Tibial artery (tissue), 4 donors: Measurements from ENCODE around the gene SNX10.

Experiments used
- DNase-seq, 2 donors: peaks; one replicate each; pipeline ENCODE4 v3.0.0-alpha.2; 2019
- H3K27ac ChIP-seq, 2 donors: fragments of 200-600 bp; sonication (generic) in 1 of 2; 1 replicate in 1 of 2; 2 replicates in 1 of 2; pipeline ENCODE4 v1.5.1; 2018 to 2019; ENCODE audit warnings: mild to moderate bottlenecking in 1 of 2
- H3K27me3 ChIP-seq, 2 donors: fragments of 200-600 bp; sonication (generic) in 1 of 2; one replicate each; pipeline versions ENCODE4 v1.5.1 to v1.6.0; 2016 to 2019
- H3K36me3 ChIP-seq, 3 donors: fragments of 200-600 bp; sonication (generic) in 2 of 3; one replicate each; pipeline ENCODE4 v1.5.1; 2016 to 2019; ENCODE audit warnings: mild to moderate bottlenecking in 2 of 3
- H3K4me1 ChIP-seq, 4 donors: fragments of 200-600 bp; sonication (generic) in 2 of 4; 1 replicate in 3 of 4; 2 replicates in 1 of 4; pipeline ENCODE4 v1.5.1; 2016 to 2019
- H3K4me3 ChIP-seq, 2 donors: fragments of 200-600 bp; sonication (generic) in 1 of 2; 1 replicate in 1 of 2; 2 replicates in 1 of 2; pipeline ENCODE4 v1.5.1; 2018 to 2019; ENCODE audit warnings: mild to moderate bottlenecking in 2 of 2
- H3K9me3 ChIP-seq, 3 donors: fragments of 200-600 bp; sonication (generic) in 1 of 3; one replicate each; pipeline ENCODE4 v1.5.1; 2016 to 2019
- CTCF ChIP-seq, 2 experiments: fragments of 200-600 bp in 1 of 2; fragments of 450-650 bp in 1 of 2; IDR thresholded peaks; one replicate each; pipeline ENCODE4 v1.5.1; 2017 to 2019; ENCODE audit warnings: antibody characterized with exemption in 2 of 2, mild to moderate bottlenecking in 1 of 2, moderate library complexity in 1 of 2
- intact Hi-C: fragments of 100-400 bp; cut with DNase I; formaldehyde crosslinking; loops from one replicate; pipeline ENCODE4 v1.15.0; 2023; ENCODE audit warnings: low total_unique reads

Gene SNX10

GRCh38 chr7:26305869-26306665 is 14.4 kb downstream of the SNX10 start:
- TF ChIP-seq CTCF (IDR thresholded peaks at IDR 0.05), result no peak
- DNase-seq, result no peak
- Histone ChIP-seq H3K27ac (no peak overlapping the region), H3K36me3 (no peaks in the 10 kb centered on the region), H3K4me1 (no peaks in the 10 kb centered on the region), H3K9me3 (no peaks in the 10 kb centered on the region), H3K27me3 (peaks cover 0 to under 1% of the 10 kb centered on the region in 2 donors), H3K4me3 (no peak overlapping the region)
- intact Hi-C loops, result no loop called here

DNA sequence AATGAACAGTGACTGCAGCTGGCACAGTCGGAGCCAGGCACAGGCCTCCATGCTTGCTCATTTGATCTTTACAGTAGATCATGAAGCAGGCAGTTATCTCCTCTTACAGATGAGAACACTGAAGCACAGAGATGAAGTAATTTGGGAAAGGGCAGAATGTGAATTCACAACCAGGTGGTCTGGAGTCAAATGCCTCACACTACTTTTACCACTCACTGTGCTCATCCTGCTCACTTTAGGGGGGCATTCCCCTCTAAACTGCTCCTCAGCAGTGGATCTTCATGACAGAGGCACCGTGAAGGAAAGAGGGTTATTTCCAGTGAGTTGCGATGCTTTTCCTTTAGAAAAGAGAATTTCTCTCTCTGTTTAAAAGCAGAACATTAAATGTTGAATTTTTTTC is 15.1 kb downstream of the SNX10 start:
- no peak overlapping the region for H3K27ac ChIP-seq
- H3K9me3 ChIP-seq, result no peaks in the 10 kb centered on the region
- H3K27me3 ChIP-seq, result peaks cover 0 to 4% of the 10 kb centered on the region in 2 donors
- DNase-seq, result no peak
- H3K4me3 ChIP-seq, result no peak overlapping the region
- intact Hi-C loops, result no loop called here
- no peak for TF ChIP-seq CTCF (IDR thresholded peaks at IDR 0.05)
- H3K4me1 ChIP-seq, result no peaks in the 10 kb centered on the region
- no peaks in the 10 kb centered on the region for H3K36me3 ChIP-seq

DNA sequence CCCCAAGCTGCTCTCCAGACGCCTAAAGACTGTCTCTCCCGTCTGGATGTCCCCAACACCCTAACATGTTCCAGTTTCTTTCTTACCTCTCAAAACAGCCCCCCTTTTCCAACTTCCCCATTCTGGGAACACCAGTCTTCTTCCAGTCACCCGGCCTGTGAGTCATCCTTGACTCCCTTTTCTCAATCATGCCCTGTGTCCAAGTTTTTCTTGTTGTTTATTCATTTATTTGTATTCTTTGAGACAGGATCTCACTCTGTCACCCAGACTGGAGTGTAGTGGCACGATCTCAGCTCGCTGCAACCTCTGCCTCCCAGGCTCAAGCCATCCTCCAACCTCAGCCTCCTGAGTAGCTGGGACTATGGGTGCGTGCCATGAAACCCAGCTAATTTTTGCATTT is 15.6 kb downstream of the SNX10 start:
- intact Hi-C loops, result no loop called here
- Histone ChIP-seq H3K27me3 (peaks cover 0 to 4% of the 10 kb centered on the region in 2 donors), H3K4me1 (no peaks in the 10 kb centered on the region), H3K36me3 (no peaks in the 10 kb centered on the region), H3K4me3 (no peak overlapping the region), H3K27ac (no peak overlapping the region), H3K9me3 (no peaks in the 10 kb centered on the region)
- DNase-seq, result peak; percentile 71
- no peak for TF ChIP-seq CTCF (IDR thresholded peaks at IDR 0.05)

GRCh38 chr7:26307791-26308190 is 16.1 kb downstream of the SNX10 start:
- Histone ChIP-seq H3K4me1 (no peaks in the 10 kb centered on the region), H3K27me3 (peaks cover 0 to 4% of the 10 kb centered on the region in 2 donors), H3K9me3 (no peaks in the 10 kb centered on the region), H3K36me3 (no peaks in the 10 kb centered on the region), H3K4me3 (no peak overlapping the region), H3K27ac (no peak overlapping the region)
- no peak for TF ChIP-seq CTCF (IDR thresholded peaks at IDR 0.05)
- intact Hi-C loops, result no loop called here
- DNase-seq, result no peak

GRCh38 chr7:26308551-26308950 is 16.9 kb downstream of the SNX10 start:
- no peak overlapping the region for H3K4me3 ChIP-seq
- no peak overlapping the region for H3K27ac ChIP-seq
- no peaks in the 10 kb centered on the region for H3K9me3 ChIP-seq
- no peak for DNase-seq
- intact Hi-C loops, result no loop called here
- no peaks in the 10 kb centered on the region for H3K4me1 ChIP-seq
- H3K27me3 ChIP-seq, result peaks cover 0 to 4% of the 10 kb centered on the region in 2 donors
- no peak for TF ChIP-seq CTCF (IDR thresholded peaks at IDR 0.05)
- H3K36me3 ChIP-seq, result no peaks in the 10 kb centered on the region
